VCaP (cell line): ENCODE data around the gene SPON2.

Experiments used
- H3K27ac ChIP-seq: fragments of 450-650 bp; 2 replicates; pipeline ENCODE4 v1.5.1; 2017
- CTCF ChIP-seq: fragments of 450-650 bp; conservative IDR thresholded peaks from 2 replicates; pipeline ENCODE4 v1.5.1; 2017; ENCODE audit warnings: mild to moderate bottlenecking, moderate library complexity

Gene SPON2

GRCh38 chr4:1195891-1196401 lies 23.6 kb upstream of the SPON2 start:
- H3K27ac ChIP-seq, result no peak overlapping the region
- TF ChIP-seq CTCF, result no peak

- no peak for TF ChIP-seq CTCF
- H3K27ac ChIP-seq, result no peak overlapping the region
These were observed 22.8 kb upstream of the SPON2 start for GRCh38 chr4:1195109-1195671.

GRCh38 chr4:1194010-1194900 lies 21.9 kb upstream of the SPON2 start:
- H3K27ac ChIP-seq, result no peak overlapping the region
- no peak for TF ChIP-seq CTCF

- H3K27ac ChIP-seq, result peak overlapping the region; percentile 65; the same call in 1 of the 2 replicates
- TF ChIP-seq CTCF, result no peak
These were observed 21.0 kb upstream of the SPON2 start for GRCh38 chr4:1193206-1194009.

GRCh38 chr4:1192493-1193205 lies 20.3 kb upstream of the SPON2 start:
- peak overlapping the region; percentile 65 for H3K27ac ChIP-seq
- TF ChIP-seq CTCF, result no peak

GRCh38 chr4:1192091-1192492 lies 19.7 kb upstream of the SPON2 start:
- TF ChIP-seq CTCF, result no peak
- H3K27ac ChIP-seq, result peak overlapping the region; percentile 65
